GM18505 (cell line): ENCODE data around the gene KRT5.

Source experiments
- ATAC-seq: cut with Tn5 transposase; IDR thresholded peaks from one replicate; pipeline ENCODE4 v1.9.1; 2021; ENCODE audit not compliant: unreplicated experiment
- POLR2A ChIP-seq: IDR thresholded peaks from 4 replicates; pipeline ENCODE4 v1.6.1; 2011; ENCODE audit warnings: borderline replicate concordance; ENCODE audit not compliant: insufficient read depth, insufficient read length; ENCODE audit errors: extremely low read depth

KRT5 gene

DNA sequence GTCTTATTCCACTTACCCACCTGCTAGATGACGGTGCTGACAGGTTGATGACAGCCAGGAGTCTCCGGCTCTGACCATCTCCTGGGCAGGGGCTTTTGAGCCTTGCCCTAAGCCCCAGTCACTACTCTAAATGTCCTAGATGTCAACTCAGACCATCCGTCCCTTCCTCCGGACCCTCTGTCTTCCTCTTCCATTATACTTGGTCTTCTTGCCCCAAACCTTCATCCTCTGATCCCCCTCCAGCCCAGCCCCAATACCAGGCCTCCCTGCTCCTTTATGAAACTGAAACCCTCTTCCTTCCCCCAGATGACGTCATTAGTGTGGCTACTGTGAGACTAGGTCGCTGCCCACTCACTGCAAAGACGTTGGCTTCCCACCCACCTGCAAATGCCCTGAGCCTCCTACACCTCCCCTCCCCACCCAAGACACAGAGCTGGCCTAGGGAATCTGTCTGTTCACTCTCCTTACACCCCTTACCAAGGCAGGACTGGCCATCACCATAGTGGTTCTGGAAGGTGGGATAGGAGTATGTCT, 22.7 kb upstream of the KRT5 start:
- ATAC-seq, result no peak
- no peak for TF ChIP-seq POLR2A

DNA sequence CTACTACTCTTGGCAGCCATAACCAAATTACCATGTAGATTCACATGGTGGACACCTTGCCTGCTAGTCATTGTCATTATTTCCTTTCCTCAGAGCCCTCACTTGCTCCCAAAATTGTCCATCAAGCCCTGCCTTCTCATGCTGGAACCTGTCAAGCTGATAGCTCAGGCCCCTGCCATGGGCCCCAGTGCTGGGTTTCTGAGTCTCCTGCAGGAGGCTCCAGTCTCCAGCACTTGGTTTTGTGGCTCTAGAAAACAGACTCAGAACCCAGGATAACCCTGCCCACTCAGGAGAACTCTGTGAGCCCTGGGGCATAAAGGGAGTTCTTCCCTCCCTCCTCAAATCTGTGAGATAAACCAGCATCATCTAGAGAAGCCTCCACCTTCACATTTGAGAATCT, 22.0 kb upstream of the KRT5 start:
- no peak for TF ChIP-seq POLR2A
- ATAC-seq, result no peak

DNA sequence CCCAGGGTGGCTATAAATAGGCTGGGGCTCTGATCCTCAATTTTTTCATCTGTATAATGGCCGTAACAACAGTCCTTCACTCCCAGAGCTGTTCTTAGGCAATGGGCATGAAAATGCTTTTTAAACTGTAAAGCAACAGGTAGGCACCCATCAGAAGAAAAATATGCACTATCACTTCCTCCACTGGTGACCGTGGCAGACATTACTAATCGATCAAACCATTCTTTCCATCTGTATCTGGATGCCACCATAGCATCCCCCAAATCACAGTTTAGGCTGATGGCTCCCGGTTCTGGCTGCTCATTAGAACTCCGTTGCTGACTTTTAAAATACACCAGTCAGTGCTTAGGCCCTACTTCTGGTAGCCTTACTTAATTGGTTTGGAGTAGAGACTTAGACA, 21.5 kb upstream of the KRT5 start:
- ATAC-seq, result no peak
- no peak for TF ChIP-seq POLR2A

DNA sequence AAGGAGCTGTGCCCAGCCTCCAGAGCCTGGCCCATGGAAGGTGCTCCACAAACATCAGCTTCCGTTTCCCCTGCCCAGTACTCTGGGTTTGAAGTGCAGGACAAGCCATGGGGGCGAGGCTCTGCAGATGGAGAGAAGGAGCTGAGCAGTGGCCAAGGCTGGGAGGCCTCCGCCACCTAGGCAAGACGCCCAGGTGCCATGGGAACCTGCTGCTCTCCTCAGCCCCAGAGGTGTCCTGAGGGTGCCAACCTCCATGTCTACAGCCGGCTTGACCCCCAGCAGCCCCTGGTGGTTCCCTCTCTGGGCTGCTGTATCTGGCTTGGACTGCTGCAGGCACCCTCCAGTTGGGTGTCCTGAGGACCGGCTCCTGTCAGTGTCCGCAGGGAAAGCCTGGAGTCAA, 20.3 kb upstream of the KRT5 start:
- no peak for ATAC-seq
- no peak for TF ChIP-seq POLR2A

DNA sequence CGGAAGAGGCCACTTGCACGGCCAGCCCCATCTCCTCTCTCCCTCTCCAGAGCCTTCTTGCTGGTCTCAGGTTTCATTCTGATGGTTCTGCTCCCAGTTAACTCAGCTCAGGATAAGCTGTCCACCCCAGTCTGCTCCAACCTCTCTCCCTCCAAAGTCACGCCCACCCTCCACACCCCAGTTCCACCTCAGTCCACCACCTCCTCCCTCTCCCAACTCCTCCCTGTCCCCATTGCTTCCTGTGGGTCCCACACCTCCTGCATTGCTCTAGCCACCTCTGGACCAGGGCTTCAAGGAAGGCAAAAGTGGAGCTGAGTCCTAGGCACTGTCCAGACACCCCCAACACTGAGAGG, 19.6 kb upstream of the KRT5 start:
- ATAC-seq, result no peak
- TF ChIP-seq POLR2A, result no peak

DNA sequence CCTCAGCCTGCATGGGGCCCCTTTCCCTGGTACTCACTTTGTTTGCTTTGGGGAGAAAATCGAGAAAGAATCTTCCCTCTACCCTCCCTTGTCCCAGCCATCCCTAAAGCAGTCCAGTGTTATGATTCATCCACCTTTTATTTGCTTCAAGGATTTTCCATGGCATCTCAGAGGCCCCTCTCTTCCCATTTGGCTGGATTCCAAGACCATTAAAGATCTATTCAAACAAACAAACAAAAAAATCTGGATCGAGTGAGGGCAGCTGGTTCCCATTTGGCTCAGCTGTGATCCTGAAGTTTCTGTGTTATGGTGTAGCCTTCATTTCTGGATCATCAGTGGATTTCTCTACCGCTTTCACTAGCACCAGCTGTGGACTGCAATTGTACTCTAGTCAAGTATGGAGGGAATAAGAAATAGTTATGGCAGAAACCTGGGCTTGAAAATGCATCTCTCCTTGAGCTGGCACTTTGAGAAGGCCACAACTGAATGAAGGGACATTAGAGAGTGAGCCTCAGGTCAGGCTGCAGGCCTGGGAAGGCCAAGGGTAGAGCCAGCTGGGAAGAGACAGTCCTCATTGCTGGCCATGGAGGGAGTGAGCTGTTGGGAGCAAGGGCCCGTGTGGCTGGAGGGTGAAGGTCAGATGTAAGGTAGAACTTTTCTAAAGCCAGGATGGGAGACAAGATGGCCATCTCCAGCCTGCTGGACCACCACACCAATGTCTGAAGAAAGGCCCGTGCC, 19.1 kb upstream of the KRT5 start:
- no peak for TF ChIP-seq POLR2A
- ATAC-seq, result no peak

DNA sequence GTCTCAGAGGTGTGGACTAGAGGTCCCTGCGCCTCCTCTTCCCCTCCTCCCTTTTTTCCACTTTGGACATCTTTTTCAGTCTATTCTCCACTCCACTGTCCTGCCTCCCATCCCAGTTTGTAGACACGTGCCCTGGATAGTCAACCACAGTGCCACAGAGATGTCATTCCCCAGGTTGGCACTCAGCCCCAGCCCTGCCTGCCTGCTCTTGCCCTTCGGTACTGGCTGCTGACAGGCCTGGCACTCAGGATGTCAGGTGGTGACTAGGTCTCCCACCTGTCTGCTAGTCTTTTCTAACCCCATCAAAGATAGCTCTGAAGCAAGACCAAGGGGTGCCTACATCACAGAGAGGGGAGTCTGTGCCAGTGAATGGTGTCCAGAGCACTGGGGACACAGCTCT, 16.9 kb upstream of the KRT5 start:
- no peak for TF ChIP-seq POLR2A
- no peak for ATAC-seq

DNA sequence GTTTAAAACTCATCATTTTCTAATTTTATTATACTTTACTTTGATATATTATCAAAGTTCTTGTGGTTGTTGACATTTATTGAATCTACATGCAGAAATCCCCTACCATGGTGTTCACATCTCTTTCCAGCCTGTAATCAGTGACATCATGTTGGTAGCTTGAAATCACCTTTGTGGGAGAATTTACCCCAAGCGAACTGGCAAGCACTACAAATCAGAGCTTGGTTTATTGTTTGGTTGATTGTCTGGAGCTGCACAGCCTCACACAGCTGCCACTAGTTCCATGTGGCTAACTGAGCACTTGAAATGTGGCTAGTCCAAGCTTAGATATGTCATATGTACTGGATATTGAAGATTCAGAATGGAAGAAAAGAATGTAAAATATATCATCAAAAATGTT, 15.4 kb upstream of the KRT5 start:
- no peak for ATAC-seq
- TF ChIP-seq POLR2A, result no peak

DNA sequence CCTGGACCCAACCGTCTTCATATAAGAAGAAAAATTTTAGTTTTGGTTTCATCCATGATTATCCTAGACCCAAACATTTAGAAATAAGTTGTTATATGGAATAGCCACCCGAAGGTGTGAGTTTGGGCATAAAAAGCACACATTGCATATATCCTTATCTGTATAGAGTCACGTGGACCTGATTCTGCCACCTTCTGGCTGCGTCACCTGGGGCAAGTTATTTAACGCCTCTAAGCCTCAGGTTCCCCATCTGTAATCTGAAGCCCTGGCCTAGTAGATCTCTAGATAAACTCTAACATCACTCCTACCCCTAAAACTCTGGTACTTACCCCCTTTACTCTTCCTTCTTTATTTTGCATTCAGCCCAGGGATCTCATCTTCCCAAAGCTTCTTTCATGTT, 14.3 kb upstream of the KRT5 start:
- TF ChIP-seq POLR2A, result no peak
- no peak for ATAC-seq

DNA sequence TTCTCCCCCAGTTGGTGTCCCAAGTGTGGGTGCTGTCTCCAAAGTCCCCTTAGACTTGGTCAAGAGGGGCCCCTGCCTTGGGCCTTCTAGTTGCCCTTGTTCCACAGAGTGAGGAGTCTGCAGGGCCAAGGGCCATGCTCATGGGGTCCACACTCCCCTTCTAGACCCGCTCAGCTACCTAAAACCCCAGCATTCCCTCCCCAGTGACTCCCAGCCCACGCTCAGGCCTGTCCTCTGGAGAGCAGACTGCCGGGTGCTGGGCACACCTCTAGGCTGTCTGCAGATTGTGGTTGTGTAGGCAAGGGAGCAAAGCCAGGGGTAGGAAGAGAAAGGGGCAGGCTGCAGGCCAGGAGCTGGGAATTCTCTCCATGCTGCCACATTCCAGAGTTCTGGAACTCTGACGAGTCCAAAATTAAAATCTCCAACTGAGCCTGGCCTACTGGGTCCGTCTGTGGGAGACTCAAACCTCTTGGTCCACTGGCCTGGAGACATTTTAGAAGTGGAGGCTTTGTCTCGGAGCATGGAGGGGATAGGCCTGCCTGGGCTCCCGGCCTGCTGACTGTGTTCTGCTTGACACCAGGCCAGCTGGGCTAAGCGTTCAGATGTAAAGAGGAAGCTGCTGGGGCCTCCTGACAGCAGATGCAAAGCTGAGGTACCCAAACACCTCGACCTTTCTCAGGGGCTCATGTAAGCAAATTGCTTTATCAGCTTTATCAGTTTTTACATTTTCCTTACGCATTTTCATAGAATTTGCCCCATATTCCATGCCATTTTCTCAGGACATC, 13.7 kb upstream of the KRT5 start:
- ATAC-seq, result no peak
- TF ChIP-seq POLR2A, result no peak

DNA sequence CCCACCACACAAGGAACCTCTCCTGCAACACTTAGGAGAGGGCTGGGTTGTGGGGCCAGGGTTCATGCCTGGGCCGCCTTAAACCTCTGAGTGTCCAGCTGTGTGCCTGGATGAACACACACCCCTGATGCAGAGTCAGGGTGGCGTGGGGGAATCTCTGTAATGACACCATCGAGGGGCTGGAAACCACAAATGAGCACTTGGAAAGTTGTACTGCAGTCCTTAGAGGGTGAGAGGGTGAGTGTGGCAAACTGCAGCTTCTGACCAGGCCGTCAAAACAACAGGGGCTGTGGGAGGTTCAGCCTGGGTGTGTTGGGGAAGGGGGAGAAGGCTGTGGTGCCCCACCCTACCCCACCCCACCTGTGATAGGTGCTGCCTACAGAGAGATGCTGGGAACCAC, 12.4 kb upstream of the KRT5 start:
- no peak for ATAC-seq
- TF ChIP-seq POLR2A, result no peak

DNA sequence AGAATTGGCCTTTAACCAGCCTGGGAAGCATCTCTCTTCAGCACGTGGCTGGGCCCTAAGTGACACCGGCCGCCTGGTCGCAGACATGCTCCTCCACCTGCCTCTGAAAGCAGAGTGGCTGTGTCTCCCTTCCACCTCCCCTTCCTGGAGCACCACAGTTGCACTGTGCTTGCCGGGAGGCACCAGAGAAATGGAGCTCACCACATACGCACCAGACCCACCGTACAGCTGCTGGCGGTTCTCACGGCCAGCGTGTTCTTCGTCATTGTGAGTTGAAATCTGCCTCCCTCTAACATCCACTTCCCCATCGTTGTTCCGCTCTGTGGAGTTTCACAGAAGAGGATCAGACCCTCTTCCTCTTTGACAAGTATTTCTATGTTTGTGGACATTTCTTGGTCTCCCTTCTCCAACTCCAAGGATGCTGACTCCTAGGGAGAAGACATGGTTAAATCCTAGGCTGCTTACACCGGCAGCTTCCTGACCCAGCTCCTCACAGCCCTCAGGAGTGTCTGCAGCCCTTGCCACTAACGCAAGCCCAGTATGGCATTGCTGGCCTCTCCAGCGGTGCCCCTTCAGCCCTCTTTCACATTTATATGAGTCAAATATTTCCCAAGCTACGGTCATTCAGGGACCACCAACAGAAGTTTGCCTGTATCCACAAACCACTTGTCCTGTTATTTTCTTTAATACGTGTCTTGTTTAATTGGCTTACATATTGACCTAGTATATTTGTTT, 11.5 kb upstream of the KRT5 start:
- no peak for TF ChIP-seq POLR2A

DNA sequence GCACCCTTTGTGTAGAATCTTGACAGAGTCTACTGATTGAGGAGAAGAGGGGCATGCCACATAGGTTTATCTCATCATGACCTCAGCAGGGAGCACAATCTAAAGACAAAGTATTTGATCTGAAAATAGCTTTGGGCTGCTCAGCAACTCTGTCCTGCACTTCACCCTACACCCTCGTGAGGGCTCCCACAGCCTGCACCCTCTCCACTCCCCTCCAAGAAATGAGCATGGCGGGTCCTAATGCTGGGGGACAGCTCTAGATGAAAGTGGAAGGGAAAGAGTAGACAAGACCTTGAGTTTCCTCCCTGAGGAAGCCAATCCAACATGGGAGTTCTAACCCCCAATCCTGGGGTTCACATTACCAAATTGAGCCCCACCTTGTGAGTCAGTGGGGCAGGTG, 10.7 kb upstream of the KRT5 start:
- no peak for ATAC-seq

More for the DNA sequence above, 11.5 kb upstream of the KRT5 start:
- ATAC-seq, result no peak

DNA sequence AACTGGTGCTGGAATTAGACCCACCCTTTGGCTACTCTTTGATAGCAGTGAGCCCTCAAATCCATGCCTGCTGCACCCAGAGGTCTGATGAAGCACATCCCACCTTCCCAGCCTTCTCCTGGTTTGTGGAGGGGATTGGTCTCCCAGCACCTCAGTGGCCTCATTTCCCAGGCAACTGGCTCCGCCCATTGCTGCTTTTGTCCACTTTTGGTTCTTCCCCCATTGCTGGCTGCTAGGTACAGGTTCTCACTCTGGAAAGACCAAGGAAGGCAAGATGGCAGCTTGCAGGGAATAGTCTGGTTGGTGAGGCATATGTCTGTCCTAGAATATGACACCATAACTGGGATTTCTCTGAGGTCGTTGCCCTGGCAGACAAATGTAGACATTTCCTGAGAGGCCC, 10.2 kb upstream of the KRT5 start:
- no peak for TF ChIP-seq POLR2A

More for the DNA sequence above, 10.7 kb upstream of the KRT5 start:
- no peak for TF ChIP-seq POLR2A

DNA sequence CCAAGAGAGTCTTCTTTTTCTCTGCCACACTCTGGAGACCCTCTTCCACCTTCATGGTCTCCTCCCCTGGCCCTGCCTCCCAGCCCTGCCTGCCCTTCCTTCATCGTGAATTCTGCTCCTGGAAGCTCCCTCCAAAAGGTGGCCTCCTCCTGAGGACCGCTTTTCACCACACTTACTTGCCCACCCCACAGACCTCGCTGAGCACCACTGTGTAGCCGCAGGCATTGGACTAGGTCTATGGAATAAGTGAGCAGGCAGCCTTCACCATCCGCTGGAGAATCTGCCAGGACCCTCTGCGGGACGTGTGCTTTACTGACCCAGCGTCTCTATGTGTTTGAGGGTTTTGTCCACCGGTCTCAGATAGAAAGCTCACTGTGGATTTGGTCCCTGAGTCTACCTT, 9.7 kb upstream of the KRT5 start:
- no peak for ATAC-seq
- no peak for TF ChIP-seq POLR2A

More for the DNA sequence above, 10.2 kb upstream of the KRT5 start:
- no peak for ATAC-seq
